Common myeloid progenitor, CD34-positive (primary cell): ENCODE data around the gene NTN3.
"Not testable (repeated sequence)": the region's sequence is repeated elsewhere in the genome, so short reads cannot be mapped to it uniquely, and the experiment has no call there.

Source experiments
- CTCF ChIA-PET: fragments of 350-600 bp; sonication (Branson Sonifier 250); formaldehyde crosslinking; loops from one replicate; lab custom pipeline; 2021; ENCODE audit warnings: antibody characterized with exemption; lab: Charles Lee
- POLR2A ChIA-PET: fragments of 350-600 bp; sonication (Branson Sonifier 250); formaldehyde crosslinking; loops from one replicate; lab custom pipeline; 2021; ENCODE audit warnings: antibody characterized with exemption; lab: Charles Lee
- DNase-seq, 3 donors: peaks; one replicate each; pipeline versions ENCODE4 v3.0.0 to v3.0.0-alpha.2; 2013
- H3K27ac ChIP-seq, 2 experiments: 1 replicate in 1 of 2; 2 replicates in 1 of 2; pipeline ENCODE4 v1.7.0; 2013; ENCODE audit warnings: inconsistent platforms in 2 of 2, low read length in 2 of 2, mild to moderate bottlenecking in 2 of 2, low read depth in 1 of 2, moderate library complexity in 1 of 2; ENCODE audit not compliant: severe bottlenecking in 2 of 2, insufficient read depth in 1 of 2, poor library complexity in 1 of 2
- H3K27me3 ChIP-seq, 5 experiments: replicated peaks in 2 of 5; 1 replicate in 3 of 5; 2 replicates in 2 of 5; pipeline versions ENCODE4 v1.6.1 to v1.7.0; 2013; ENCODE audit warnings: low read length in 4 of 5, mild to moderate bottlenecking in 2 of 5, moderate library complexity in 2 of 5, inconsistent platforms in 1 of 5; ENCODE audit not compliant: insufficient read depth in 5 of 5, control insufficient read depth in 4 of 5
- H3K36me3 ChIP-seq, 4 experiments: 1 replicate in 2 of 4; 2 replicates in 2 of 4; pipeline versions ENCODE4 v1.6.1 to v1.7.0; 2013; ENCODE audit warnings: low read length in 3 of 4, control low read depth in 1 of 4, mild to moderate bottlenecking in 1 of 4; ENCODE audit not compliant: control insufficient read depth in 4 of 4, insufficient read depth in 4 of 4
- H3K4me1 ChIP-seq, 4 experiments: 1 replicate in 3 of 4; 2 replicates in 1 of 4; pipeline versions ENCODE4 v1.6.1 to v1.7.1; 2013; ENCODE audit warnings: low read length in 3 of 4, mild to moderate bottlenecking in 3 of 4, control low read depth in 1 of 4, inconsistent platforms in 1 of 4, moderate library complexity in 1 of 4; ENCODE audit not compliant: control insufficient read depth in 4 of 4, insufficient read depth in 4 of 4; ENCODE audit errors: control extremely low read depth in 1 of 4
- H3K4me3 ChIP-seq, 7 experiments: 1 replicate in 4 of 7; 2 replicates in 3 of 7; pipeline versions ENCODE4 v1.5.1 to v1.7.0; 2013; ENCODE audit warnings: mild to moderate bottlenecking in 7 of 7, low read length in 6 of 7, moderate library complexity in 6 of 7, inconsistent platforms in 2 of 7, low read depth in 2 of 7, control low read depth in 1 of 7; ENCODE audit not compliant: insufficient read depth in 4 of 7, control insufficient read depth in 1 of 7; ENCODE audit errors: extremely low read depth in 1 of 7
- H3K9me3 ChIP-seq, 5 experiments: 1 replicate in 4 of 5; 2 replicates in 1 of 5; pipeline versions ENCODE4 v1.6.1 to v1.7.1; 2013; ENCODE audit warnings: low read length in 4 of 5, mild to moderate bottlenecking in 2 of 5, inconsistent platforms in 1 of 5, low read depth in 1 of 5, moderate library complexity in 1 of 5; ENCODE audit not compliant: control insufficient read depth in 4 of 5, insufficient read depth in 2 of 5; ENCODE audit errors: control extremely low read depth in 1 of 5
- WGBS: methylation state at CpG from one replicate; pipeline ENCODE4 v1.1.5; 2013; ENCODE audit not compliant: insufficient coverage; 5-methylcytosine and 5-hydroxymethylcytosine counted together

The NTN3 gene

DNA sequence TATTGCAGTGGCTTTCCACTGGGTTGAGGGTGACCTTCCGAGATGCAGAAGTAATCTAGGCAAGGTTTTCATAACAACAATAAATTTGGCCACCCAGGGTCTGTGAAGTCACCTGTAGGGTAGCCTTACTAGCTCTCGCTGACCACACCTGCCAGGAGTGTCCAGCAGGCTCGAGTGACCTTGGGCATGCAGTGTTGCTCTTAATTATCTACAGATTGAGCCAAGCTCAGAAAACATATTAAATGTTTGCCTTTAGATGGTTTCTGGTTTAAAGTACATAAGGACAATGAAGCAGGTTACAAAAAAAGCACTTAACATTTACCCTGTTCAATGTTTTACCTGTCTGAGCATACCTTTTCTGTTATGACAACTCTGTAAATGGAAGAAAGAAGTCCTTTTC, 5.6 kb downstream of the NTN3 start:
- peaks cover 4 to 36% (median 32%) of the 10 kb centered on the region in 4 experiments for H3K4me1 ChIP-seq
- ChIA-PET CTCF (interaction anchor here (0.6 to 1.9 kb wide), 3 partner anchors 11 to 70 kb away, joined by 3 to 7 read pairs (median 5); no protein-coding TSS in a partner anchor), POLR2A (interaction anchor here (1.1 kb wide), 1 partner anchor 12 kb away, joined by 9 read pairs; no protein-coding TSS in a partner anchor)
- DNase-seq: no peak
- H3K27me3 ChIP-seq: peaks cover 0 to 18% (median 3%) of the 10 kb centered on the region in 5 experiments
- no peak overlapping the region for H3K4me3 ChIP-seq
- WGBS: 100% methylated on average over 3 of the region's 3 CpGs
- H3K27ac ChIP-seq: no peak overlapping the region
- H3K9me3 ChIP-seq: no peaks in the 10 kb centered on the region
- H3K36me3 ChIP-seq: peaks cover 0 to 18% (median 2%) of the 10 kb centered on the region in 4 experiments

- no peak overlapping the region for H3K4me3 ChIP-seq
- whole genome bisulfite sequencing: 95% methylated on average over 3 of the region's 3 CpGs
- no peak overlapping the region for H3K27ac ChIP-seq
- peaks cover 4 to 32% (median 27%) of the 10 kb centered on the region in 4 experiments for H3K4me1 ChIP-seq
- ChIA-PET CTCF (interaction anchor here (0.6 to 1.9 kb wide), 4 partner anchors 9 to 70 kb away, joined by 3 to 7 read pairs (median 4); no protein-coding TSS in a partner anchor), POLR2A (interaction anchor here (0.5 to 1.1 kb wide), 2 partner anchors 11 to 26 kb away, joined by 3 to 9 read pairs; no protein-coding TSS in a partner anchor)
- H3K27me3 ChIP-seq: peaks cover 0 to 12% (median 2%) of the 10 kb centered on the region in 5 experiments
- DNase-seq: no peak
- H3K36me3 ChIP-seq: peaks cover 0 to 24% (median 2%) of the 10 kb centered on the region in 4 experiments
- H3K9me3 ChIP-seq: no peaks in the 10 kb centered on the region
Measured at GRCh38 chr16:2477327-2477726, 6.2 kb downstream of the NTN3 start.

GRCh38 chr16:2478279-2478678, 7.2 kb downstream of the NTN3 start:
- H3K4me1 ChIP-seq: peaks cover 4 to 26% (median 22%) of the 10 kb centered on the region in 4 experiments
- peaks cover 0 to 24% (median 2%) of the 10 kb centered on the region in 4 experiments for H3K36me3 ChIP-seq
- DNase-seq: no peak
- WGBS: 91% methylated on average over 8 of the region's 8 CpGs
- H3K4me3 ChIP-seq: no peak overlapping the region
- no peaks in the 10 kb centered on the region for H3K9me3 ChIP-seq
- ChIA-PET CTCF (interaction anchor here (0.6 to 1.9 kb wide), 4 partner anchors 10 to 28 kb away, joined by 3 to 7 read pairs (median 4); no protein-coding TSS in a partner anchor), POLR2A (no interaction called here)
- peaks cover 0 to 3% (median 0%) of the 10 kb centered on the region in 5 experiments for H3K27me3 ChIP-seq
- no peak overlapping the region for H3K27ac ChIP-seq

- peaks cover 4 to 20% (median 9%) of the 10 kb centered on the region in 4 experiments for H3K4me1 ChIP-seq
- H3K9me3 ChIP-seq, POLR2A ChIA-PET, H3K4me3 ChIP-seq, H3K27ac ChIP-seq, DNase-seq, H3K27me3 ChIP-seq: not testable (repeated sequence)
- H3K36me3 ChIP-seq: peaks cover 0 to 30% (median 2%) of the 10 kb centered on the region in 4 experiments
- 96% methylated on average over 10 of the region's 10 CpGs for WGBS
- CTCF ChIA-PET: interaction anchor here (1.5 kb wide), 1 partner anchor 140 kb away, joined by 5 read pairs; the partner anchor contains the start of gene ABCA3
Measured at GRCh38 chr16:2479996-2480395, 8.9 kb downstream of the NTN3 start.

- H3K36me3 ChIP-seq: peaks cover 0 to 33% (median 2%) of the 10 kb centered on the region in 4 experiments
- WGBS: 96% methylated on average over 9 of the region's 12 CpGs
- no peak for DNase-seq
- H3K9me3 ChIP-seq: no peaks in the 10 kb centered on the region
- no peaks in the 10 kb centered on the region for H3K27me3 ChIP-seq
- peaks cover 2 to 23% (median 12%) of the 10 kb centered on the region in 4 experiments for H3K4me1 ChIP-seq
- CTCF ChIA-PET: interaction anchor here (1.5 kb wide), 1 partner anchor 141 kb away, joined by 5 read pairs; the partner anchor contains the start of gene ABCA3
- POLR2A ChIA-PET: no interaction called here
- no peak overlapping the region for H3K27ac ChIP-seq
- no peak overlapping the region for H3K4me3 ChIP-seq
Measured at GRCh38 chr16:2480948-2481347, 9.9 kb downstream of the NTN3 start.

DNA sequence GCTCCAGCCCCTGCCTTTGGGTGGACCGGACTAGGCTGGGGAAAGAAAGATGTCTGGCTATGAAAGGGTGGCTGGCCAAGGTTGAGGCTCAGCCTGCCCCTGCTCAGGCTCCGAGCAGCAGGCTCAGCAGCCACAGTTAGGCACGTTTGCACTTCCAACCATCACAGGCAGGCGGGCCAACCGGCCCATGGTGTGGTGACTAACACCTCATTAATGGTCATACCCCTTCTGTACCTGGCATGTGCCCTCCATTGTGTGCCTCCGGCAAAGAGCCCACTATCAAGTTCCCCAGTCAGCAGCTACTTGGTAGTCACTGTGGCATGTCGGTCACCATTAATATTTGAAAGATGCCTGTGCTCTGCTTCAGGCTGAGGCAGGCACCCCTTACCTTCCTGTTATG, 10.6 kb downstream of the NTN3 start:
- Histone ChIP-seq H3K4me1 (peaks cover 2 to 23% (median 15%) of the 10 kb centered on the region in 4 experiments), H3K4me3 (no peak overlapping the region), H3K27me3 (no peaks in the 10 kb centered on the region), H3K9me3 (no peaks in the 10 kb centered on the region), H3K36me3 (peaks cover 0 to 33% (median 2%) of the 10 kb centered on the region in 4 experiments), H3K27ac (no peak overlapping the region)
- 96% methylated on average over 7 of the region's 7 CpGs for WGBS
- ChIA-PET POLR2A (no interaction called here), CTCF (interaction anchor here (1.3 to 1.5 kb wide), 2 partner anchors 15 to 142 kb away, joined by 3 to 5 read pairs; partner anchors contain the start of gene ABCA3)
- DNase-seq: no peak

DNA sequence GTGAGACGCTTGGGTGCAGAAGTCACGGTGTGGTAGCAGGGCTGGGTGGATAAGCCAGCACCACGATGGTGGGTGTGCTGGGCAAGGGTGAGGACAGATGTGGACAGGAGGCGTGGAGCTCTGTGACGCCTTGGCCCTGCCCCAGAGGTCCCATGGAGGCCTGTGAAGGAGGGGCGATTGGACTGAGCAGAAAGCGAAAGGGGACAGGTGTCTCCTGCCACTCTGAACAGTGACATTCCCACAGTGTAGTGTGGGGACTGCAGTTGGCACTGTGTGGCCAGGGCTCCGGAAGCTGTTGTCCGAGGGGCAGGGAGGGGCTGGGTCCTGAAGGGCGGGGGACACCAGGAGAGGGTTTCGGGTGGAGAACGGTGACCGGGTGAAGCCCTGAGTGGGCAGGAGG, 11.2 kb downstream of the NTN3 start:
- no peak overlapping the region for H3K27ac ChIP-seq
- no peaks in the 10 kb centered on the region for H3K27me3 ChIP-seq
- peaks cover 2 to 28% (median 21%) of the 10 kb centered on the region in 4 experiments for H3K4me1 ChIP-seq
- ChIA-PET POLR2A (no interaction called here), CTCF (interaction anchor here (0.9 to 1.5 kb wide), 4 partner anchors 9 to 25 kb away, joined by 3 to 4 read pairs (median 3); no protein-coding TSS in a partner anchor)
- H3K4me3 ChIP-seq: no peak overlapping the region
- peaks cover 0 to 33% (median 2%) of the 10 kb centered on the region in 4 experiments for H3K36me3 ChIP-seq
- no peak for DNase-seq
- WGBS: 96% methylated on average over 11 of the region's 13 CpGs
- no peaks in the 10 kb centered on the region for H3K9me3 ChIP-seq
